K562 (cell line): ENCODE measurements around the gene TNK2. TPM values are rescaled to one million over a fixed set of nuclear protein-coding genes. Genes with fewer than 3 reads are reported as not detected.

ENCODE experiments used
- ATAC-seq: fragments of 200-7000 bp; cut with Tn5 transposase; 3 replicates; pipeline ENCODE4 v1.9.1; 2020; ENCODE audit warnings: moderate library complexity
- BruUV-seq: library from RNA; stranded (reverse); fragments of 400-500 nt; replicated peaks from 2 replicates; lab custom pipeline; 2021; lab: Mats Ljungman, UMichigan
- CTCF ChIA-PET: fragments of 300-600 bp; formaldehyde crosslinking; extraction: SDS; loops from one replicate; lab custom pipeline; 2021; ENCODE audit warnings: low intra/inter-chr PET ratio; lab: Yijun Ruan, JAX
- POLR2A ChIA-PET: fragments of 300-600, 350-650 bp; sonication (Branson Sonifier 250); formaldehyde crosslinking; extraction: SDS; loops from one replicate; lab custom pipeline; 2021; ENCODE audit warnings: antibody characterized with exemption, inconsistent platforms; lab: Yijun Ruan, JAX
- DNase-seq, 4 experiments: peaks; one replicate each; pipeline versions ENCODE4 v3.0.0 to v3.0.0-alpha.2; 2011 to 2018; ENCODE audit warnings: low spot score in 3 of 4, mixed read lengths in 3 of 4; ENCODE audit errors: extremely low read depth in 1 of 4
- FAIRE-seq: peaks from 2 replicates; lab custom pipeline; 2011; peaks lifted over from hg19 to GRCh38; lab: Jason Lieb, UNC
- H2AFZ ChIP-seq: 2 replicates; pipeline ENCODE4 v1.6.0; 2011; ENCODE audit warnings: low read depth, low read length, control low read depth, inconsistent platforms
- H3K27ac ChIP-seq: fragments of 200-600 bp; 3 replicates; pipeline ENCODE4 v1.8.0; 2011; ENCODE audit warnings: low read depth, mild to moderate bottlenecking, control low read depth, inconsistent platforms, low read length, moderate library complexity, mixed read lengths; ENCODE audit errors: extremely low read depth
- H3K27me3 ChIP-seq, 2 experiments: fragments of 300-600 bp in 1 of 2; 2 replicates in 1 of 2; 3 replicates in 1 of 2; pipeline versions ENCODE4 v1.6.0 to v1.8.0; 2011; ENCODE audit warnings: inconsistent platforms in 2 of 2, low read length in 2 of 2, mild to moderate bottlenecking in 1 of 2, mixed read lengths in 1 of 2, moderate library complexity in 1 of 2; ENCODE audit not compliant: control insufficient read depth in 2 of 2, insufficient read depth in 2 of 2
- H3K36me3 ChIP-seq: fragments of 300-600 bp; 3 replicates; pipeline ENCODE4 v1.8.0; 2011; ENCODE audit warnings: mild to moderate bottlenecking, low read length, inconsistent platforms; ENCODE audit not compliant: control insufficient read depth, insufficient read depth
- H3K4me1 ChIP-seq, 2 experiments: fragments of 200-600 bp in 1 of 2; replicated peaks in 1 of 2; 2 replicates in 1 of 2; 3 replicates in 1 of 2; pipeline versions ENCODE4 v1.5.1 to v1.8.0; 2011; ENCODE audit warnings: inconsistent platforms in 2 of 2, low read length in 2 of 2, mild to moderate bottlenecking in 1 of 2, mixed read lengths in 1 of 2, moderate library complexity in 1 of 2; ENCODE audit not compliant: control insufficient read depth in 2 of 2, insufficient read depth in 2 of 2
- H3K4me2 ChIP-seq: 2 replicates; pipeline ENCODE4 v1.6.1; 2011; ENCODE audit warnings: low read length, control low read depth, inconsistent platforms, mixed read lengths; ENCODE audit not compliant: insufficient read depth
- H3K4me3 ChIP-seq: fragments of 200-600 bp; sonication (generic), shearing (Covaris generic); 2 replicates; pipeline ENCODE4 v1.5.1; 2016; ENCODE audit warnings: control low read depth, inconsistent platforms
- H3K79me2 ChIP-seq: fragments of 200-600 bp; 3 replicates; pipeline ENCODE4 v1.8.0; 2011; ENCODE audit warnings: low read length, inconsistent platforms; ENCODE audit not compliant: control insufficient read depth, insufficient read depth
- H3K9ac ChIP-seq, 2 experiments: 2 replicates each; pipeline versions ENCODE4 v1.6.0 to v1.6.1; 2011; ENCODE audit warnings: low read depth in 2 of 2, low read length in 2 of 2, control low read depth in 1 of 2, inconsistent platforms in 1 of 2, mild to moderate bottlenecking in 1 of 2, mixed read lengths in 1 of 2; ENCODE audit not compliant: insufficient read depth in 1 of 2
- H3K9me1 ChIP-seq: one replicate; pipeline ENCODE4 v1.6.0; 2011; ENCODE audit warnings: inconsistent platforms, mild to moderate bottlenecking, low read length, moderate library complexity; ENCODE audit not compliant: control insufficient read depth, insufficient read depth
- H3K9me3 ChIP-seq: replicated peaks from 2 replicates; pipeline ENCODE4 v1.5.1; 2011; ENCODE audit warnings: low read depth, low read length, inconsistent platforms; ENCODE audit not compliant: control insufficient read depth, insufficient read depth
- H4K20me1 ChIP-seq: replicated peaks from 2 replicates; pipeline ENCODE4 v1.6.1; 2011; ENCODE audit warnings: low read length, inconsistent platforms, mixed read lengths; ENCODE audit not compliant: control insufficient read depth, insufficient read depth
- ATF7 ChIP-seq: fragments of 450-650 bp; IDR thresholded peaks from 2 replicates; pipeline ENCODE4 v1.7.1; 2014; ENCODE audit warnings: mild to moderate bottlenecking, moderate library complexity
- CTCF ChIP-seq, 3 experiments: IDR thresholded peaks in 2 of 3; conservative IDR thresholded peaks in 1 of 3; 2 replicates each; pipeline ENCODE4 v1.5.1; 2011 to 2012; ENCODE audit warnings: low read length in 3 of 3, mild to moderate bottlenecking in 3 of 3, control low read depth in 2 of 3, improper control_type of control experiment in 1 of 3, inconsistent platforms in 1 of 3, low read depth in 1 of 3, mixed read lengths in 1 of 3, moderate library complexity in 1 of 3; ENCODE audit not compliant: insufficient read depth in 2 of 3
- E2F4 ChIP-seq: sonication (generic); formaldehyde crosslinking; IDR thresholded peaks from 2 replicates; pipeline ENCODE4 v1.8.0; 2022; ENCODE audit warnings: mild to moderate bottlenecking, low read depth, missing genetic modification reagents
- GABPB2 ChIP-seq: fragments of 250-450 bp; sonication (Bioruptor Pico); conservative IDR thresholded peaks from 2 replicates; pipeline ENCODE4 v1.5.1; 2021; ENCODE audit warnings: mild to moderate bottlenecking
- HDGF ChIP-seq: fragments of 450-650 bp; IDR thresholded peaks from 2 replicates; pipeline ENCODE4 v1.6.1; 2016
- KDM4B ChIP-seq, 2 experiments: fragments of 450-650 bp in 1 of 2; sonication (generic) in 1 of 2; IDR thresholded peaks; 2 replicates each; pipeline ENCODE4 v1.6.1; 2016 to 2017; ENCODE audit warnings: borderline replicate concordance in 2 of 2, antibody characterized with exemption in 1 of 2, low read depth in 1 of 2, mild to moderate bottlenecking in 1 of 2
- NFE2 ChIP-seq: IDR thresholded peaks from 2 replicates; pipeline ENCODE4 v1.6.1; 2014; ENCODE audit warnings: antibody characterized with exemption, low read depth
- PKNOX1 ChIP-seq: fragments of 450-650 bp; IDR thresholded peaks from 2 replicates; pipeline ENCODE4 v1.6.1; 2016
- RBBP5 ChIP-seq: fragments of 200-600 bp; sonication (generic); IDR thresholded peaks from 2 replicates; pipeline ENCODE4 v1.6.1; 2012; ENCODE audit warnings: borderline replicate concordance, mild to moderate bottlenecking, low read length, control low read depth, inconsistent platforms; ENCODE audit not compliant: insufficient read depth, poor library complexity, severe bottlenecking
- SMARCA4 ChIP-seq: fragments of 450-650 bp; IDR thresholded peaks from 2 replicates; pipeline ENCODE4 v1.6.1; 2016
- TFAP4 ChIP-seq: sonication (generic); formaldehyde crosslinking; IDR thresholded peaks from 2 replicates; pipeline ENCODE4 v1.8.0; 2022; ENCODE audit warnings: missing genetic modification reagents, mild to moderate bottlenecking, moderate library complexity, borderline replicate concordance
- ZBTB49 ChIP-seq: sonication (generic); formaldehyde crosslinking; IDR thresholded peaks from 2 replicates; pipeline ENCODE4 v1.8.0; 2022; ENCODE audit warnings: missing genetic modification reagents, mild to moderate bottlenecking, borderline replicate concordance
- WGBS: fragments of 100-300 bp; shearing (Covaris generic); methylation state at CpG from one replicate; pipeline ENCODE4 v1.1.6; 2016; ENCODE audit warnings: low coverage, mixed read lengths; ENCODE audit not compliant: insufficient coverage; ENCODE audit errors: missing lambda C conversion rate; 5-methylcytosine and 5-hydroxymethylcytosine counted together
- in situ Hi-C: fragments of 300-500 bp; cut with MboI; formaldehyde crosslinking; loops from 4 replicates; pipeline ENCODE4 v1.15.0; 2018; ENCODE audit warnings: inconsistent platforms, mixed read lengths
- intact Hi-C: fragments of 100-400 bp; cut with micrococcal nuclease; formaldehyde crosslinking; loops from 2 replicates; pipeline ENCODE4 v1.14.2; 2022
- polyA plus RNA-seq, 8 experiments: library from polyadenylated mRNA; depleted of rRNA in 4 of 8; stranded (reverse) in 5 of 8; unstranded in 3 of 8; fragments of >200 nt; fragmentation: Nextera tagmentation in 2 of 8; fragmentation: Illumina TruSeq in 1 of 8; extraction: Ambion mirVana in 2 of 8; extraction: Trizol in 1 of 8; gene quantifications; 2 replicates each; pipeline versions ENCODE4 v1.2.1 to v1.2.3, GENCODE V29; 2011 to 2014; ENCODE audit warnings: inconsistent platforms in 1 of 8, missing spikeins in 1 of 8
- total RNA-seq, 7 experiments: library from RNA; depleted of rRNA in 6 of 7; stranded (reverse); fragments of >200 nt in 6 of 7; fragmentation: Illumina TruSeq in 2 of 7; extraction: Trizol in 2 of 7; gene quantifications; 2 replicates each; pipeline versions ENCODE4 v1.2.1 to v1.2.3, GENCODE V29; 2011 to 2021; ENCODE audit warnings: low replicate concordance in 1 of 7

The TNK2 gene
- total and polyA plus RNA-seq, 9 of the 15 experiments (the other 6 are each of a cell fraction or from before 2014, with no cell fraction given) = 0.03 to 33.8 (median 6.5) TPM

- peak; percentile 92 for TF ChIP-seq TFAP4 (CRISPR knock-in tag)
- TF ChIP-seq NFE2 = 0 out of 2 replicates have a peak, but pooled peaks have one; percentile 4
- 0 out of 2 replicates have a peak, but pooled peaks have one; percentile 31 for TF ChIP-seq SMARCA4
- TF ChIP-seq RBBP5 = peak; percentile 64
- TF ChIP-seq ATF7 = 0 out of 2 replicates have a peak, but pooled peaks have one; percentile 18
- 0 out of 2 replicates have a peak, but pooled peaks have one; percentile 46 for TF ChIP-seq HDGF
- peak; percentile 77 for TF ChIP-seq PKNOX1
These were observed at the start of gene TNK2 (continued) for GRCh38 chr3:195907934-195908693.

- Histone ChIP-seq H4K20me1 (no peaks in the 10 kb centered on the region), H3K4me2 (no peak overlapping the region), H3K9me3 (no peaks in the 10 kb centered on the region; the same call in 1 of the 2 replicates), H3K4me3 (no peak overlapping the region), H3K9ac (no peak overlapping the region), H3K79me2 (peaks cover 9% of the 10 kb centered on the region), H3K36me3 (peaks cover 18% of the 10 kb centered on the region; the same call in 1 of the 3 replicates), H3K9me1 (no peaks in the 10 kb centered on the region), H3K27me3 (no peaks in the 10 kb centered on the region), H2AFZ (no peak overlapping the region), H3K4me1 (peaks cover 5% of the 10 kb centered on the region in 2 experiments; a peak in 3 of 5 replicates), H3K27ac (no peak overlapping the region)
- BruUV-seq = no TSS peak
- ChIA-PET POLR2A (no interaction called here), CTCF (no interaction called here)
- 93% methylated on average over 4 of the region's 7 CpGs for WGBS
- DNase-seq (peak in 1 of 4 experiments; percentile 1), ATAC-seq (no peak), FAIRE-seq (no peak)
- in situ Hi-C loops (no loop called here), intact Hi-C loops (loop anchor here (5.0 kb wide), 1 partner anchor 264 kb away; no protein-coding TSS in a partner anchor)
- TF ChIP-seq E2F4 (CRISPR knock-in tag) (no peak), KDM4B (IDR thresholded peaks at IDR 0.05; ENCODE audit: borderline replicate concordance in 2 of 2, low read depth in 1 of 2) (no peak), GABPB2 (CRISPR knock-in tag) (no peak), ZBTB49 (CRISPR knock-in tag) (no peak), CTCF (IDR thresholded peaks at IDR 0.05 in 2 of 3, conservative IDR thresholded peaks at IDR 0.05 in 1 of 3; ENCODE audit: insufficient read depth in 2 of 3, low read depth in 1 of 3, low read length in 3 of 3) (no peak)
These were observed 48.2 kb upstream of the TNK2 start for GRCh38 chr3:195956577-195956976.
